HepG2 (cell line): ENCODE data around the gene DDX31. TPM values are rescaled to one million over a fixed set of nuclear protein-coding genes. Genes with fewer than 3 reads are reported as not detected.

Experiments
- ATAC-seq: fragments of 200-7000 bp; cut with Tn5 transposase; 3 replicates; pipeline ENCODE4 v1.9.1; 2020; ENCODE audit warnings: mild to moderate bottlenecking, moderate library complexity
- BruUV-seq: library from RNA; stranded (reverse); fragments of 400-500 nt; replicated peaks from 2 replicates; lab custom pipeline; 2021; lab: Mats Ljungman, UMichigan
- CTCF ChIA-PET: fragments of 300-600 bp; formaldehyde crosslinking; extraction: SDS; loops from one replicate; lab custom pipeline; 2021; ENCODE audit warnings: low total read pairs, inconsistent platforms, low intra/inter-chr PET ratio; lab: Yijun Ruan, JAX
- POLR2A ChIA-PET: fragments of 350-600 bp; sonication (Branson Sonifier 250); formaldehyde crosslinking; loops from one replicate; lab custom pipeline; 2020; ENCODE audit warnings: antibody characterized with exemption, inconsistent platforms; lab: Yijun Ruan, JAX
- DNase-seq: peaks from one replicate; pipeline ENCODE4 v3.0.0-alpha.2; 2015; ENCODE audit warnings: low spot score
- FAIRE-seq: peaks from 3 replicates; lab custom pipeline; 2011; peaks lifted over from hg19 to GRCh38; lab: Jason Lieb, UNC
- H2AFZ ChIP-seq: one replicate; pipeline ENCODE4 v1.6.1; 2011; ENCODE audit warnings: low read length, inconsistent platforms
- H3K27ac ChIP-seq: fragments of 300-600 bp; 3 replicates; pipeline ENCODE4 v1.8.0; 2011; ENCODE audit warnings: mixed run types, mild to moderate bottlenecking, mixed read lengths, low read length, inconsistent platforms; ENCODE audit not compliant: insufficient read depth; ENCODE audit errors: extremely low read length
- H3K27me3 ChIP-seq, 2 experiments: fragments of 200-600 bp in 1 of 2; 2 replicates in 1 of 2; 3 replicates in 1 of 2; pipeline versions ENCODE4 v1.6.0 to v1.8.0; 2011; ENCODE audit warnings: low read length in 2 of 2, mild to moderate bottlenecking in 2 of 2, moderate library complexity in 2 of 2, inconsistent platforms in 1 of 2; ENCODE audit not compliant: insufficient read depth in 2 of 2, control insufficient read depth in 1 of 2
- H3K36me3 ChIP-seq, 2 experiments: fragments of 200-600 bp in 1 of 2; replicated peaks in 1 of 2; 2 replicates in 1 of 2; 3 replicates in 1 of 2; pipeline versions ENCODE4 v1.5.1 to v1.8.0; 2011; ENCODE audit warnings: low read length in 2 of 2, inconsistent platforms in 1 of 2; ENCODE audit not compliant: insufficient read depth in 2 of 2, control insufficient read depth in 1 of 2
- H3K4me1 ChIP-seq: 2 replicates; pipeline ENCODE4 v1.5.1; 2012; ENCODE audit warnings: low read length, inconsistent platforms; ENCODE audit not compliant: insufficient read depth
- H3K4me2 ChIP-seq: 2 replicates; pipeline ENCODE4 v1.6.0; 2011; ENCODE audit warnings: low read depth, low read length, inconsistent platforms
- H3K4me3 ChIP-seq, 3 experiments: fragments of 200-600 bp in 1 of 3; sonication (generic), shearing (Covaris generic) in 1 of 3; replicated peaks in 1 of 3; 2 replicates each; pipeline ENCODE4 v1.5.1; 2011 to 2016; ENCODE audit warnings: low read length in 3 of 3, inconsistent platforms in 2 of 3, low read depth in 2 of 3, mild to moderate bottlenecking in 2 of 3, control low read depth in 1 of 3, mixed read lengths in 1 of 3; ENCODE audit not compliant: insufficient read depth in 1 of 3
- H3K79me2 ChIP-seq: one replicate; pipeline ENCODE4 v1.6.1; 2011; ENCODE audit warnings: low read length, inconsistent platforms; ENCODE audit not compliant: insufficient read depth
- H3K9ac ChIP-seq: 2 replicates; pipeline ENCODE4 v1.6.0; 2011; ENCODE audit warnings: mild to moderate bottlenecking, low read depth, low read length, inconsistent platforms; ENCODE audit not compliant: insufficient read depth
- H3K9me3 ChIP-seq: 2 replicates; pipeline ENCODE4 v1.5.1; 2012; ENCODE audit warnings: mild to moderate bottlenecking, low read length
- H4K20me1 ChIP-seq: 2 replicates; pipeline ENCODE4 v1.6.0; 2011; ENCODE audit warnings: inconsistent platforms, mild to moderate bottlenecking, low read length, moderate library complexity; ENCODE audit not compliant: insufficient read depth
- AHDC1 ChIP-seq: sonication (generic); formaldehyde crosslinking; IDR thresholded peaks from 2 replicates; pipeline ENCODE4 v1.5.1; 2020; ENCODE audit warnings: mild to moderate bottlenecking, missing genetic modification reagents, borderline replicate concordance
- ELF1 ChIP-seq: sonication (generic); formaldehyde crosslinking; IDR thresholded peaks from 2 replicates; pipeline ENCODE4 v1.4.0; 2020; ENCODE audit warnings: missing genetic modification reagents
- NR0B2 ChIP-seq: sonication (generic); formaldehyde crosslinking; IDR thresholded peaks from 2 replicates; pipeline ENCODE4 v1.4.0; 2020; ENCODE audit warnings: mild to moderate bottlenecking, missing genetic modification reagents
- TFDP2 ChIP-seq: sonication (generic); formaldehyde crosslinking; IDR thresholded peaks from 2 replicates; pipeline ENCODE4 v1.4.0; 2020; ENCODE audit warnings: missing genetic modification reagents
- ZBTB25 ChIP-seq: IDR thresholded peaks from 2 replicates; pipeline ENCODE4 v1.6.1; 2018; ENCODE audit warnings: missing genetic modification reagents
- ZBTB38 ChIP-seq: sonication (generic); formaldehyde crosslinking; IDR thresholded peaks from 2 replicates; pipeline ENCODE4 v1.5.1; 2020; ENCODE audit warnings: mild to moderate bottlenecking, missing genetic modification reagents
- ZSCAN25 ChIP-seq: sonication (generic); formaldehyde crosslinking; IDR thresholded peaks from 2 replicates; pipeline ENCODE4 v1.8.0; 2022; ENCODE audit warnings: mild to moderate bottlenecking, missing genetic modification reagents
- ZZZ3 ChIP-seq: sonication (generic); formaldehyde crosslinking; IDR thresholded peaks from 2 replicates; pipeline ENCODE4 v1.4.0; 2020; ENCODE audit warnings: missing genetic modification reagents, mild to moderate bottlenecking, borderline replicate concordance
- WGBS: methylation state at CpG from one replicate; pipeline ENCODE4 v1.1.6; 2017; ENCODE audit warnings: low lambda C conversion rate; 5-methylcytosine and 5-hydroxymethylcytosine counted together
- in situ Hi-C: cut with HindIII; loops from 2 replicates; pipeline ENCODE4 v1.10.0; 2017; ENCODE audit warnings: low pct_unique_long_range_greater_than_20kb; ENCODE audit not compliant: extremely low pct_ligation_motif_present
- intact Hi-C: fragments of 100-400 bp; cut with micrococcal nuclease; formaldehyde crosslinking; loops from one replicate; pipeline ENCODE4 v1.10.0; 2022; ENCODE audit not compliant: unreplicated experiment
- polyA plus RNA-seq, 8 experiments: library from polyadenylated mRNA; depleted of rRNA in 3 of 8; stranded (reverse) in 7 of 8; unstranded in 1 of 8; fragments of >200 nt; fragmentation: Illumina TruSeq in 4 of 8; extraction: Trizol in 4 of 8; gene quantifications; 2 replicates each; pipeline versions ENCODE4 v1.2.1 to v1.2.3, GENCODE V29; 2011 to 2016; ENCODE audit warnings: low read depth in 4 of 8, missing spikeins in 1 of 8, mixed read lengths in 1 of 8; ENCODE audit not compliant: insufficient read depth in 1 of 8
- total RNA-seq, 5 experiments: library from RNA; depleted of rRNA; stranded (reverse); fragments of >200 nt; fragmentation: Illumina TruSeq; extraction: Trizol; gene quantifications; 2 replicates each; pipeline ENCODE4 v1.2.3, GENCODE V29; 2016; ENCODE audit warnings: low read depth in 1 of 5

Gene DDX31
- total and polyA plus RNA-seq, 2 of the 13 experiments (the other 11 are each of a cell fraction or from before 2014, with no cell fraction given) = 11.4 to 16.3 TPM

GRCh38 chr9:132551556-132551955 is 118.2 kb downstream of the DDX31 start:
- no peaks in the 10 kb centered on the region for H3K79me2 ChIP-seq
- no peaks in the 10 kb centered on the region for H4K20me1 ChIP-seq
- ATAC-seq = no peak
- no peak overlapping the region for H3K4me3 ChIP-seq
- no peak overlapping the region for H3K4me2 ChIP-seq
- no peak overlapping the region for H3K27ac ChIP-seq
- TF ChIP-seq ZZZ3 (no peak), ELF1 (CRISPR knock-in tag) (no peak), NR0B2 (no peak), ZBTB25 (no peak), ZSCAN25 (CRISPR knock-in tag) (no peak), AHDC1 (no peak), ZBTB38 (CRISPR knock-in tag) (no peak), TFDP2 (CRISPR knock-in tag) (no peak)
- H2AFZ ChIP-seq = no peak overlapping the region
- ChIA-PET POLR2A (no interaction called here), CTCF (no interaction called here)
- WGBS = 56% methylated on average over 3 of the region's 13 CpGs
- no peak for FAIRE-seq
- in situ Hi-C loops = no loop called here
- H3K9ac ChIP-seq = no peak overlapping the region
- no TSS peak for BruUV-seq
- DNase-seq = no peak
- H3K9me3 ChIP-seq = no peaks in the 10 kb centered on the region
- H3K4me1 ChIP-seq = no peaks in the 10 kb centered on the region
- peaks cover 4 to 40% of the 10 kb centered on the region in 2 experiments; a peak in 4 of 5 replicates for H3K27me3 ChIP-seq
- intact Hi-C loops = no loop called here
- no peaks in the 10 kb centered on the region for H3K36me3 ChIP-seq
